ENCODE measurements around the gene SUPT4H1. TPM values are rescaled to one million over a fixed set of nuclear protein-coding genes. Genes with fewer than 3 reads are reported as not detected.

The SUPT4H1 gene
- total RNA-seq, 1 experiment from 2014 or later = 53.8 TPM

GRCh38 chr17:58387834-58388233 lies 35.8 kb upstream of the SUPT4H1 start:
- peaks cover 26% of the 10 kb centered on the region for H3K4me1 ChIP-seq (ENCODE audit: control insufficient read depth, insufficient read depth, low read length)
- H3K27me3 ChIP-seq (ENCODE audit: control insufficient read depth, insufficient read depth, low read length) = no peaks in the 10 kb centered on the region; the same call in 1 of the 2 replicates
- intact Hi-C loops (cut with micrococcal nuclease; ENCODE audit: unreplicated experiment) (no loop called here), in situ Hi-C loops (cut with HindIII; ENCODE audit: low pct_unique_long_range_greater_than_20kb, low sequenced_read_pairs) (no loop called here)
- peak; percentile 67 for ATAC-seq
- no peak; the same call in 1 of the 2 replicates for TF ChIP-seq POLR2AphosphoS5 (IDR thresholded peaks at IDR 0.05; ENCODE audit: low read depth, low read length)
- TF ChIP-seq SIN3A (IDR thresholded peaks at IDR 0.05; ENCODE audit: borderline replicate concordance, insufficient read depth, low read depth, low read length) = no peak
- no peak for TF ChIP-seq REST (IDR thresholded peaks at IDR 0.05; ENCODE audit: insufficient read depth in 1 of 2, low read depth in 2 of 2, low read length in 1 of 2)
- TF ChIP-seq CTCF (IDR thresholded peaks at IDR 0.05) = no peak
- TF ChIP-seq TCF7L2 (IDR thresholded peaks at IDR 0.05; ENCODE audit: low read depth, low read length) = no peak
- H3K36me3 ChIP-seq (ENCODE audit: control insufficient read depth, insufficient read depth, low read length) = no peaks in the 10 kb centered on the region
- no peak overlapping the region for H3K4me3 ChIP-seq (ENCODE audit: low read depth in 2 of 2, low read length in 2 of 2)
- DNase-seq (ENCODE audit: low read depth, low spot score) = no peak
- BruUV-seq (replicated peaks) = no TSS peak
- ChIA-PET POLR2A (interaction anchor here (0.5 kb wide), 1 partner anchor 22 kb away, joined by 4 read pairs; no protein-coding TSS in a partner anchor), CTCF (no interaction called here)
- H3K27ac ChIP-seq (ENCODE audit: low read length) = peak overlapping the region; percentile 25; the same call in 1 of the 2 replicates
- H3K9me3 ChIP-seq (ENCODE audit: control insufficient read depth, insufficient read depth, low read depth, low read length) = no peaks in the 10 kb centered on the region

- POLR2A ChIA-PET = no interaction called here
- Histone ChIP-seq H3K9me3 (ENCODE audit: control insufficient read depth, insufficient read depth, low read depth, low read length) (no peaks in the 10 kb centered on the region), H3K27ac (ENCODE audit: low read length) (no peak overlapping the region), H3K36me3 (ENCODE audit: control insufficient read depth, insufficient read depth, low read length) (no peaks in the 10 kb centered on the region), H3K4me3 (ENCODE audit: low read depth in 2 of 2, low read length in 2 of 2) (no peak overlapping the region), H3K4me1 (ENCODE audit: control insufficient read depth, insufficient read depth, low read length) (peaks cover 20% of the 10 kb centered on the region), H3K27me3 (ENCODE audit: control insufficient read depth, insufficient read depth, low read length) (no peaks in the 10 kb centered on the region; the same call in 1 of the 2 replicates)
- DNase-seq (ENCODE audit: low read depth, low spot score) (no peak), ATAC-seq (no peak)
- intact Hi-C loops (cut with micrococcal nuclease; ENCODE audit: unreplicated experiment) = no loop called here
- in situ Hi-C loops (cut with HindIII; ENCODE audit: low pct_unique_long_range_greater_than_20kb, low sequenced_read_pairs) = no loop called here
- no TSS peak for BruUV-seq (replicated peaks)
- CTCF ChIA-PET = no interaction called here
- TF ChIP-seq POLR2AphosphoS5 (IDR thresholded peaks at IDR 0.05; ENCODE audit: low read depth, low read length) = no peak
- TF ChIP-seq CTCF (IDR thresholded peaks at IDR 0.05) = no peak
- TF ChIP-seq SIN3A (IDR thresholded peaks at IDR 0.05; ENCODE audit: borderline replicate concordance, insufficient read depth, low read depth, low read length) = no peak
- no peak for TF ChIP-seq REST (IDR thresholded peaks at IDR 0.05; ENCODE audit: insufficient read depth in 1 of 2, low read depth in 2 of 2, low read length in 1 of 2)
- no peak for TF ChIP-seq TCF7L2 (IDR thresholded peaks at IDR 0.05; ENCODE audit: low read depth, low read length)
These were observed 34.7 kb upstream of the SUPT4H1 start for GRCh38 chr17:58386708-58387107.

Data from Panc1 (cell line).